CD4-positive, alpha-beta memory T cell (primary cell): ENCODE results near the gene PSMB9. TPM values are rescaled to one million over a fixed set of nuclear protein-coding genes. Genes with fewer than 3 reads are reported as not detected.
"Not testable (repeated sequence)": the region's sequence is repeated elsewhere in the genome, so short reads cannot be mapped to it uniquely, and the experiment has no call there.

Experiments used
- CTCF ChIA-PET: fragments of 350-600 bp; sonication (Branson Sonifier 250); formaldehyde crosslinking; loops from one replicate; lab custom pipeline; 2021; ENCODE audit warnings: inconsistent platforms; ENCODE audit not compliant: partially characterized antibody; lab: Charles Lee
- POLR2A ChIA-PET: fragments of 350-600 bp; sonication (Branson Sonifier 250); formaldehyde crosslinking; loops from one replicate; lab custom pipeline; 2021; ENCODE audit not compliant: partially characterized antibody; lab: Charles Lee
- DNase-seq, 5 donors: peaks; one replicate each; pipeline versions ENCODE4 v3.0.0 to v3.0.0-alpha.2; 2020 to 2022; ENCODE audit warnings: mixed read lengths in 1 of 5
- H3K27ac ChIP-seq: one replicate; pipeline ENCODE4 v1.7.0; 2013; ENCODE audit warnings: low read depth, low read length
- H3K27me3 ChIP-seq: 2 replicates; pipeline ENCODE4 v1.7.0; 2013; ENCODE audit warnings: mild to moderate bottlenecking, low read length, moderate library complexity; ENCODE audit not compliant: insufficient read depth
- H3K36me3 ChIP-seq: 2 replicates; pipeline ENCODE4 v1.7.0; 2013; ENCODE audit warnings: mild to moderate bottlenecking, low read length, moderate library complexity; ENCODE audit not compliant: insufficient read depth
- H3K4me1 ChIP-seq: 2 replicates; pipeline ENCODE4 v1.7.0; 2013; ENCODE audit warnings: mild to moderate bottlenecking, low read length, moderate library complexity; ENCODE audit not compliant: insufficient read depth
- H3K4me3 ChIP-seq, 2 donors: one replicate each; pipeline ENCODE4 v1.7.0; 2013; ENCODE audit warnings: low read length in 2 of 2, mild to moderate bottlenecking in 1 of 2
- H3K9me3 ChIP-seq, 2 donors: one replicate each; pipeline ENCODE4 v1.7.0; 2013; ENCODE audit warnings: low read length in 2 of 2, control low read depth in 1 of 2; ENCODE audit not compliant: control insufficient read depth in 1 of 2
- H3K27ac Mint-ChIP-seq, 7 donors: one replicate each; pipeline ENCODE4 v1.8.0; 2020 to 2021; ENCODE audit warnings: mixed read lengths in 7 of 7, mild to moderate bottlenecking in 6 of 7, inconsistent platforms in 3 of 7, moderate library complexity in 3 of 7
- H3K27me3 Mint-ChIP-seq, 2 donors: one replicate each; pipeline ENCODE4 v1.8.0; 2020 to 2021; ENCODE audit warnings: mixed read lengths in 2 of 2
- H3K36me3 Mint-ChIP-seq, 2 donors: one replicate each; pipeline ENCODE4 v1.8.0; 2020 to 2021; ENCODE audit warnings: mixed read lengths in 2 of 2, inconsistent platforms in 1 of 2, mild to moderate bottlenecking in 1 of 2
- H3K4me1 Mint-ChIP-seq, 4 donors: one replicate each; pipeline ENCODE4 v1.8.0; 2020 to 2021; ENCODE audit warnings: mixed read lengths in 4 of 4, mild to moderate bottlenecking in 1 of 4
- H3K4me3 Mint-ChIP-seq, 8 donors: one replicate each; pipeline ENCODE4 v1.8.0; 2020 to 2021; ENCODE audit warnings: mixed read lengths in 8 of 8, mild to moderate bottlenecking in 7 of 8, moderate library complexity in 6 of 8, inconsistent platforms in 3 of 8
- H3K9me3 Mint-ChIP-seq, 8 donors: one replicate each; pipeline ENCODE4 v1.8.0; 2020 to 2021; ENCODE audit warnings: mixed read lengths in 8 of 8, mild to moderate bottlenecking in 5 of 8, inconsistent platforms in 3 of 8, moderate library complexity in 1 of 8
- intact Hi-C: fragments of 100-400 bp; cut with micrococcal nuclease; formaldehyde crosslinking; loops from one replicate; pipeline ENCODE4 v1.15.1; 2023
- polyA plus RNA-seq, 2 donors: library from polyadenylated mRNA; unstranded; fragments of 300-500 nt; fragmentation: Illumina TruSeq; gene quantifications; one replicate each; pipeline ENCODE4 v1.2.3, GENCODE V29; 2021
- total RNA-seq, 2 experiments: library from RNA; stranded (reverse); gene quantifications; one replicate each; pipeline ENCODE4 v1.2.3, GENCODE V29; 2021

PSMB9 gene
- total and polyA plus RNA-seq, 4 experiments from 2014 or later: 141 to 763 (median 323) TPM

- CTCF ChIA-PET: interaction anchor here (1.4 to 3.2 kb wide), 7 partner anchors 8 to 105 kb away, joined by 3 to 17 read pairs (median 9); partner anchors contain the start of gene TAP2
- Histone ChIP-seq H3K9me3 (no peaks in the 10 kb centered on the region), H3K4me3 (no peak overlapping the region), H3K27me3 (no peaks in the 10 kb centered on the region), H3K4me1 (no peaks in the 10 kb centered on the region), H3K27ac (no peak overlapping the region), H3K36me3 (no peaks in the 10 kb centered on the region)
- no peak for DNase-seq
- no peaks in the 10 kb centered on the region for H3K4me1 Mint-ChIP-seq
- peaks cover 10 to 25% of the 10 kb centered on the region in 2 donors for H3K36me3 Mint-ChIP-seq
- H3K27me3 Mint-ChIP-seq: no peaks in the 10 kb centered on the region
- no peak overlapping the region for H3K27ac Mint-ChIP-seq
- no peaks in the 10 kb centered on the region for H3K9me3 Mint-ChIP-seq
- intact Hi-C loops: no loop called here
- POLR2A ChIA-PET: interaction anchor here (1.2 to 1.5 kb wide), 2 partner anchors 15 to 73 kb away, joined by 3 to 4 read pairs; partner anchors contain the start of gene HLA-DMA
- no peak overlapping the region for H3K4me3 Mint-ChIP-seq
Measured at GRCh38 chr6:32879691-32880090, 25.7 kb downstream of the PSMB9 start.

DNA sequence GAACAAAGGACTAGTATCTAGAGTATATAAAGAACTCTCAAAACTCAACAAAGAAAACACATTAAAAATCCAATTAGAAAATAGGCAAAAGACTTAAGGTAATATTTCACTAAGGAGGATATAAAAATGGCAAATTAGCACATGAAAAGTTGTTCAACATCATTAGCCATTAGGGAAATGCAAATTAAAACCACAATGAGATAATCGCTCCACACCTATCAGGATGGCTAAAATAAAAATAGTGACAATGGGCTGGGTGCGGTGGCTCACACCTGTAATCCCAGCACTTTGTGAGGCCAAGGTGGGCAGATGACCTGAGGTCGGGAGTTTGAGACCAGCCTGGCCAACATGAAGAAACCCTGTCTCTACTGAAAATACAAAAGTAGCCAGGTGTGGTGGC lies 27.0 kb downstream of the PSMB9 start:
- H3K4me1 Mint-ChIP-seq, H3K9me3 ChIP-seq, H3K27me3 ChIP-seq, DNase-seq, H3K4me3 ChIP-seq, intact Hi-C loops, H3K9me3 Mint-ChIP-seq, H3K4me1 ChIP-seq, H3K36me3 ChIP-seq, H3K27ac ChIP-seq, H3K27ac Mint-ChIP-seq, H3K27me3 Mint-ChIP-seq: not testable (repeated sequence)
- CTCF ChIA-PET: interaction anchor here (1.6 to 2.7 kb wide), 3 partner anchors 9 to 104 kb away, joined by 7 to 14 read pairs (median 9); no protein-coding TSS in a partner anchor
- Mint-ChIP-seq H3K36me3 (peaks cover 10 to 25% of the 10 kb centered on the region in 2 donors), H3K4me3 (peak overlapping the region in 1 of 8 donors; percentile 28)
- POLR2A ChIA-PET: interaction anchor here (1.3 to 1.5 kb wide), 2 partner anchors 43 to 72 kb away, joined by 4 read pairs; partner anchors contain the start of genes HLA-DMA and TAP2

GRCh38 chr6:32882879-32883250 lies 28.9 kb downstream of the PSMB9 start:
- Mint-ChIP-seq H3K4me1 (no peaks in the 10 kb centered on the region), H3K4me3 (no peak overlapping the region), H3K9me3 (no peaks in the 10 kb centered on the region), H3K27me3 (no peaks in the 10 kb centered on the region), H3K36me3 (peaks cover 10 to 23% of the 10 kb centered on the region in 2 donors), H3K27ac (peak overlapping the region in 1 of 7 donors; percentile 70)
- intact Hi-C loops: no loop called here
- no peak for DNase-seq
- Histone ChIP-seq H3K9me3 (no peaks in the 10 kb centered on the region), H3K4me3 (no peak overlapping the region), H3K36me3 (no peaks in the 10 kb centered on the region), H3K27me3 (no peaks in the 10 kb centered on the region), H3K4me1 (no peaks in the 10 kb centered on the region), H3K27ac (no peak overlapping the region)
- ChIA-PET POLR2A (no interaction called here), CTCF (interaction anchor here (0.9 to 5.8 kb wide), 6 partner anchors 12 to 102 kb away, joined by 3 to 59 read pairs (median 9); partner anchors contain the start of genes HLA-DMA and TAP2)

GRCh38 chr6:32883789-32884188 lies 29.8 kb downstream of the PSMB9 start:
- Mint-ChIP-seq H3K36me3 (peaks cover 9 to 17% of the 10 kb centered on the region in 2 donors), H3K27me3 (no peaks in the 10 kb centered on the region), H3K27ac (no peak overlapping the region), H3K4me1 (no peaks in the 10 kb centered on the region), H3K4me3 (no peak overlapping the region), H3K9me3 (no peaks in the 10 kb centered on the region)
- no peaks in the 10 kb centered on the region for H3K27me3 ChIP-seq
- H3K27ac ChIP-seq: no peak overlapping the region
- no peaks in the 10 kb centered on the region for H3K4me1 ChIP-seq
- H3K4me3 ChIP-seq: no peak overlapping the region
- no peaks in the 10 kb centered on the region for H3K9me3 ChIP-seq
- DNase-seq: no peak
- ChIA-PET POLR2A (no interaction called here), CTCF (interaction anchor here (2.3 to 5.8 kb wide), 5 partner anchors 15 to 103 kb away, joined by 10 to 120 read pairs (median 12); partner anchors contain the start of genes HLA-DMA and TAP2)
- H3K36me3 ChIP-seq: no peaks in the 10 kb centered on the region
- intact Hi-C loops: no loop called here

- no peak overlapping the region for H3K27ac ChIP-seq
- Mint-ChIP-seq H3K9me3 (no peaks in the 10 kb centered on the region), H3K27me3 (no peaks in the 10 kb centered on the region), H3K4me3 (no peak overlapping the region), H3K4me1 (no peaks in the 10 kb centered on the region), H3K27ac (no peak overlapping the region), H3K36me3 (peaks cover 1% of the 10 kb centered on the region in 2 donors)
- no peaks in the 10 kb centered on the region for H3K36me3 ChIP-seq
- H3K27me3 ChIP-seq: no peaks in the 10 kb centered on the region
- intact Hi-C loops: loop anchor here (1.0 to 5.0 kb wide), 5 partner anchors 48 to 99 kb away; partner anchors contain the start of genes BRD2 and HLA-DMA
- DNase-seq: peak in 4 of 5 donors; percentile 64 to 75 (median 69)
- CTCF ChIA-PET: interaction anchor here (0.7 to 5.8 kb wide), 28 partner anchors 8 to 205 kb away, joined by 3 to 120 read pairs (median 5); partner anchors contain the start of genes BRD2, HLA-DMA, HLA-DMB and PSMB9
- no peaks in the 10 kb centered on the region for H3K4me1 ChIP-seq
- H3K4me3 ChIP-seq: no peak overlapping the region
- POLR2A ChIA-PET: interaction anchor here (1.0 to 2.5 kb wide), 7 partner anchors 29 to 99 kb away, joined by 3 to 15 read pairs (median 3); partner anchors contain the start of genes HLA-DMA and TAP2
- H3K9me3 ChIP-seq: no peaks in the 10 kb centered on the region
Measured at GRCh38 chr6:32885698-32886286, 31.8 kb downstream of the PSMB9 start.

DNA sequence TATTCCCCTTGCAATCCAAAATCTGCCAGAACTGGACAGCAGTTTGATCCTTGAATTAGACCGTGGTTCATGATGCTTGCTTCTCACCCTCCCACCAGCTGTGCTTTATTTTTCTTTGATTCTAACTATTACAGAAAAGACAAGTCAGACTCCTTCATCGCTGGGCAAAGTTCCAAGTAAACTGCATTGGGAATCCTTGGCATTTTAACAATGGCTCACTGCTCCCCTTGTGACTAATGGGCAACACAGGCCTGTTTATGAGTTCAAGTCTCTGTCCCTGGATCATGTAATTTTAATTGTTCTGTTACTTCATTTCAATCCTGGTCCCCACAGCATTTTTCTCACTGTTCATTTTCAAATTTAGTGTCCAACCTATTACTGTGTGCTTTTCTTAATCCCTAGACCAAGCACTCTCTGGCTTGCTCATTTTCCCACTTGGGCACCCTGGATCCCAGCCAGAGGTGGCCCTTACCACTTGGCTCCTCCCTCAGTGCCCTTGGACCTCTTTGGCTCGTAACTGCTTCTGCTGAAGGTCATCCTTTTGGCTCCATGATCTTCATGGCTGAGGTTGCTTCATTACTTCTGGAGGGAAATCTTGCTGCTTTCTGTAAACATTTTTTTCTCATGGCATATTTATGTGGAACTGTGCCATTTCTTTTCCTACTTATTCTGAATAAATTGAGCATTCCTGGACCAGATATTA lies 32.8 kb downstream of the PSMB9 start:
- POLR2A ChIA-PET: interaction anchor here (0.6 to 2.5 kb wide), 6 partner anchors 30 to 98 kb away, joined by 3 to 15 read pairs (median 5); partner anchors contain the start of gene HLA-DMA
- no peaks in the 10 kb centered on the region for H3K27me3 Mint-ChIP-seq
- H3K36me3 ChIP-seq: no peaks in the 10 kb centered on the region

More for the DNA sequence above, 32.8 kb downstream of the PSMB9 start:
- Histone ChIP-seq H3K4me1 (no peaks in the 10 kb centered on the region), H3K27ac (no peak overlapping the region), H3K4me3 (no peak overlapping the region), H3K9me3 (no peaks in the 10 kb centered on the region), H3K27me3 (no peaks in the 10 kb centered on the region)
- DNase-seq: no peak
- H3K36me3 Mint-ChIP-seq: no peaks in the 10 kb centered on the region
- no peaks in the 10 kb centered on the region for H3K9me3 Mint-ChIP-seq
- H3K4me3 Mint-ChIP-seq: no peak overlapping the region
- H3K4me1 Mint-ChIP-seq: no peaks in the 10 kb centered on the region
- intact Hi-C loops: loop anchor here (5.0 kb wide), 1 partner anchor 80 kb away; the partner anchor contains the start of gene BRD2
- H3K27ac Mint-ChIP-seq: no peak overlapping the region
- CTCF ChIA-PET: interaction anchor here (0.7 to 5.8 kb wide), 21 partner anchors 7 to 204 kb away, joined by 3 to 120 read pairs (median 7); partner anchors contain the start of genes BRD2, HLA-DMA, HLA-DMB and PSMB9
